ENCODE results near the gene MCMBP.
"Not testable (repeated sequence)": the region's sequence is repeated elsewhere in the genome, so short reads cannot be mapped to it uniquely, and the experiment has no call there.

The MCMBP gene

GRCh38 chr10:119829429-119829828 is 43.2 kb downstream of the MCMBP start:
- DNase-seq (ENCODE audit: low spot score), result no peak

GRCh38 chr10:119827430-119827829 is 45.2 kb downstream of the MCMBP start:
- no peak for DNase-seq (ENCODE audit: low spot score)

- no peak for DNase-seq (ENCODE audit: low spot score)
Measured at GRCh38 chr10:119826771-119827170, 45.9 kb downstream of the MCMBP start.

GRCh38 chr10:119824299-119824698 is 48.3 kb downstream of the MCMBP start:
- DNase-seq (ENCODE audit: low spot score), result no peak

GRCh38 chr10:119821182-119821581 is 51.5 kb downstream of the MCMBP start:
- DNase-seq (ENCODE audit: low spot score), result no peak

- no peak for DNase-seq (ENCODE audit: low spot score)
Measured at GRCh38 chr10:119818889-119819270, 53.8 kb downstream of the MCMBP start.

- DNase-seq (ENCODE audit: low spot score), result peak; percentile 44
Measured at GRCh38 chr10:119817991-119818888, 54.4 kb downstream of the MCMBP start.

- no peak for DNase-seq (ENCODE audit: low spot score)
Measured at GRCh38 chr10:119815671-119816070, 57.0 kb downstream of the MCMBP start.

GRCh38 chr10:119812684-119813083 is 60.0 kb downstream of the MCMBP start:
- DNase-seq (ENCODE audit: low spot score), result no peak

- no peak for DNase-seq (ENCODE audit: low spot score)
Measured at GRCh38 chr10:119811122-119811521, 61.5 kb downstream of the MCMBP start.

- no peak for DNase-seq (ENCODE audit: low spot score)
Measured at GRCh38 chr10:119807960-119808697, 64.5 kb downstream of the MCMBP start.

- DNase-seq (ENCODE audit: low spot score), result no peak
Measured at GRCh38 chr10:119806334-119807130, 66.1 kb downstream of the MCMBP start.

- no peak for DNase-seq (ENCODE audit: low spot score)
Measured at GRCh38 chr10:119805702-119806230, 66.9 kb downstream of the MCMBP start.

- DNase-seq (ENCODE audit: low spot score), result no peak
Measured at GRCh38 chr10:119803264-119803663, 69.4 kb downstream of the MCMBP start.

- DNase-seq (ENCODE audit: low spot score), result no peak
Measured at GRCh38 chr10:119801998-119802538, 70.6 kb downstream of the MCMBP start.

GRCh38 chr10:119801176-119801575 is 71.5 kb downstream of the MCMBP start:
- no peak for DNase-seq (ENCODE audit: low spot score)

- no peak for DNase-seq (ENCODE audit: low spot score)
Measured at GRCh38 chr10:119796039-119796438, 76.6 kb downstream of the MCMBP start.

GRCh38 chr10:119795101-119795500 is 77.5 kb downstream of the MCMBP start:
- not testable (repeated sequence) for DNase-seq (ENCODE audit: low spot score)

GRCh38 chr10:119786117-119786769 is 86.4 kb downstream of the MCMBP start:
- DNase-seq (ENCODE audit: low spot score), result peak; percentile 73

GRCh38 chr10:119784340-119785067 is 88.1 kb downstream of the MCMBP start:
- peak; percentile 70 for DNase-seq (ENCODE audit: low spot score)

GRCh38 chr10:119783665-119784027 is 89.0 kb downstream of the MCMBP start:
- DNase-seq (ENCODE audit: low spot score), result no peak
